ENCODE data around the gene PARVB.

- TF ChIP-seq CTCF (IDR thresholded peaks at IDR 0.05), result no peak
- TF ChIP-seq POLR2A (IDR thresholded peaks at IDR 0.05), result no peak
- TF ChIP-seq EP300 (IDR thresholded peaks at IDR 0.05), result no peak
These were observed 74.9 kb downstream of the PARVB start for GRCh38 chr22:44098966-44099530.
